CD4-positive, alpha-beta T cell (primary cell): ENCODE results near the gene PARL. TPM values are rescaled to one million over a fixed set of nuclear protein-coding genes. Genes with fewer than 3 reads are reported as not detected.

ENCODE experiments used
- ATAC-seq: fragments of 200-7000 bp; cut with Tn5 transposase; one replicate; pipeline ENCODE4 v1.10.0; 2022; ENCODE audit warnings: mild to moderate bottlenecking; ENCODE audit not compliant: poor library complexity
- CTCF ChIA-PET: fragments of 350-600 bp; sonication (Branson Sonifier 250); formaldehyde crosslinking; loops from one replicate; lab custom pipeline; 2021; ENCODE audit warnings: antibody characterized with exemption, inconsistent platforms; lab: Charles Lee
- POLR2A ChIA-PET: fragments of 350-600 bp; sonication (Branson Sonifier 250); formaldehyde crosslinking; loops from one replicate; lab custom pipeline; 2021; ENCODE audit warnings: antibody characterized with exemption, inconsistent platforms; lab: Charles Lee
- DNase-seq, 14 experiments: peaks; one replicate each; pipeline ENCODE4 v3.0.0-alpha.2; 2013 to 2020; ENCODE audit warnings: mixed read lengths in 2 of 14
- H3K27ac ChIP-seq, 2 donors: one replicate each; pipeline versions ENCODE4 v1.5.1 to v1.7.0; 2013; ENCODE audit warnings: low read length in 2 of 2, low read depth in 1 of 2, mild to moderate bottlenecking in 1 of 2
- H3K27me3 ChIP-seq, 2 experiments: 1 replicate in 1 of 2; 2 replicates in 1 of 2; pipeline versions ENCODE4 v1.6.1 to v1.7.0; 2013; ENCODE audit warnings: low read length in 2 of 2, control low read depth in 1 of 2, mild to moderate bottlenecking in 1 of 2, moderate library complexity in 1 of 2; ENCODE audit not compliant: insufficient read depth in 2 of 2, control insufficient read depth in 1 of 2
- H3K36me3 ChIP-seq: one replicate; pipeline ENCODE4 v1.6.1; 2013; ENCODE audit warnings: low read length, control low read depth; ENCODE audit not compliant: insufficient read depth
- H3K4me1 ChIP-seq: one replicate; pipeline ENCODE4 v1.6.1; 2013; ENCODE audit warnings: low read length, control low read depth; ENCODE audit not compliant: insufficient read depth
- H3K4me3 ChIP-seq: one replicate; pipeline ENCODE4 v1.5.1; 2013; ENCODE audit warnings: mild to moderate bottlenecking, low read length, moderate library complexity
- H3K9me3 ChIP-seq, 2 experiments: 1 replicate in 1 of 2; 2 replicates in 1 of 2; pipeline versions ENCODE4 v1.6.1 to v1.7.0; 2013; ENCODE audit warnings: low read length in 2 of 2, mild to moderate bottlenecking in 2 of 2, control low read depth in 1 of 2, moderate library complexity in 1 of 2; ENCODE audit not compliant: control insufficient read depth in 1 of 2, insufficient read depth in 1 of 2
- H3K27ac Mint-ChIP-seq: one replicate; pipeline ENCODE4 v1.8.0; 2020; ENCODE audit warnings: mixed read lengths
- H3K27me3 Mint-ChIP-seq: one replicate; pipeline ENCODE4 v1.8.0; 2021; ENCODE audit warnings: mixed read lengths
- H3K36me3 Mint-ChIP-seq: one replicate; pipeline ENCODE4 v1.8.0; 2021; ENCODE audit warnings: low read depth, mixed read lengths
- H3K4me1 Mint-ChIP-seq: one replicate; pipeline ENCODE4 v1.8.0; 2021; ENCODE audit warnings: low read depth, mixed read lengths
- H3K4me3 Mint-ChIP-seq: one replicate; pipeline ENCODE4 v1.8.0; 2020; ENCODE audit warnings: mild to moderate bottlenecking, mixed read lengths
- H3K9me3 Mint-ChIP-seq: one replicate; pipeline ENCODE4 v1.8.0; 2020; ENCODE audit warnings: mixed read lengths
- intact Hi-C, 2 experiments: fragments of 100-400 bp; cut with DNase I in 1 of 2; cut with micrococcal nuclease in 1 of 2; formaldehyde crosslinking; loops; one replicate each; pipeline versions ENCODE4 v1.15.1 to v1.9.0; 2023 to 2025; cut with DNase I, micrococcal nuclease
- total RNA-seq, 174 experiments: library from RNA in 2 of 174; stranded (reverse) in 2 of 174; gene quantifications; one replicate each; pipeline ENCODE4 v1.2.3 and lab custom pipeline; 2021 to 2026
- TF ChIP-seq, protein P1 (sequence below): fragments of 200-600 bp; IDR thresholded peaks from one replicate; pipeline ENCODE4 v1.8.0; 2022; ENCODE audit warnings: antibody characterized with exemption, mild to moderate bottlenecking

Gene PARL
- total RNA-seq, 2 experiments from 2014 or later: 36.9 to 40.0 TPM

GRCh38 chr3:183802989-183803388, 81.7 kb downstream of the PARL start:
- intact Hi-C loops: no loop called here
- TF ChIP-seq, protein P1, sequence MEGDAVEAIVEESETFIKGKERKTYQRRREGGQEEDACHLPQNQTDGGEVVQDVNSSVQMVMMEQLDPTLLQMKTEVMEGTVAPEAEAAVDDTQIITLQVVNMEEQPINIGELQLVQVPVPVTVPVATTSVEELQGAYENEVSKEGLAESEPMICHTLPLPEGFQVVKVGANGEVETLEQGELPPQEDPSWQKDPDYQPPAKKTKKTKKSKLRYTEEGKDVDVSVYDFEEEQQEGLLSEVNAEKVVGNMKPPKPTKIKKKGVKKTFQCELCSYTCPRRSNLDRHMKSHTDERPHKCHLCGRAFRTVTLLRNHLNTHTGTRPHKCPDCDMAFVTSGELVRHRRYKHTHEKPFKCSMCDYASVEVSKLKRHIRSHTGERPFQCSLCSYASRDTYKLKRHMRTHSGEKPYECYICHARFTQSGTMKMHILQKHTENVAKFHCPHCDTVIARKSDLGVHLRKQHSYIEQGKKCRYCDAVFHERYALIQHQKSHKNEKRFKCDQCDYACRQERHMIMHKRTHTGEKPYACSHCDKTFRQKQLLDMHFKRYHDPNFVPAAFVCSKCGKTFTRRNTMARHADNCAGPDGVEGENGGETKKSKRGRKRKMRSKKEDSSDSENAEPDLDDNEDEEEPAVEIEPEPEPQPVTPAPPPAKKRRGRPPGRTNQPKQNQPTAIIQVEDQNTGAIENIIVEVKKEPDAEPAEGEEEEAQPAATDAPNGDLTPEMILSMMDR: no peak

GRCh38 chr3:183801601-183802000, 83.1 kb downstream of the PARL start:
- intact Hi-C loops: no loop called here
- ATAC-seq (no peak), DNase-seq (no peak)
- Histone ChIP-seq H3K36me3 (peaks cover 69% of the 10 kb centered on the region), H3K4me1 (no peaks in the 10 kb centered on the region), H3K4me3 (no peak overlapping the region), H3K27ac (no peak overlapping the region), H3K27me3 (no peaks in the 10 kb centered on the region), H3K9me3 (no peaks in the 10 kb centered on the region)
- POLR2A ChIA-PET: no interaction called here
- Mint-ChIP-seq H3K27ac (no peak overlapping the region), H3K36me3 (peaks cover 80% of the 10 kb centered on the region), H3K9me3 (no peaks in the 10 kb centered on the region), H3K4me3 (no peak overlapping the region), H3K27me3 (no peaks in the 10 kb centered on the region), H3K4me1 (no peaks in the 10 kb centered on the region)
- CTCF ChIA-PET: no interaction called here
- TF ChIP-seq, protein P1: no peak

More at GRCh38 chr3:183802989-183803388, 81.7 kb downstream of the PARL start:
- DNase-seq (no peak), ATAC-seq (no peak)
- H3K36me3 Mint-ChIP-seq: peaks cover 83% of the 10 kb centered on the region
- no peak overlapping the region for H3K27ac Mint-ChIP-seq
- peaks cover 78% of the 10 kb centered on the region for H3K36me3 ChIP-seq
- POLR2A ChIA-PET: no interaction called here
- H3K9me3 ChIP-seq: no peaks in the 10 kb centered on the region
- H3K4me1 ChIP-seq: no peaks in the 10 kb centered on the region
- no peaks in the 10 kb centered on the region for H3K4me1 Mint-ChIP-seq
- no peaks in the 10 kb centered on the region for H3K27me3 ChIP-seq
- no peak overlapping the region for H3K4me3 Mint-ChIP-seq
- no peak overlapping the region for H3K4me3 ChIP-seq
- H3K27me3 Mint-ChIP-seq: no peaks in the 10 kb centered on the region
- CTCF ChIA-PET: no interaction called here
- no peak overlapping the region for H3K27ac ChIP-seq
- no peaks in the 10 kb centered on the region for H3K9me3 Mint-ChIP-seq

- ATAC-seq (no peak), DNase-seq (no peak)
- no peaks in the 10 kb centered on the region for H3K9me3 Mint-ChIP-seq
- H3K4me1 ChIP-seq: no peaks in the 10 kb centered on the region
- peaks cover 78% of the 10 kb centered on the region for H3K36me3 Mint-ChIP-seq
- no peaks in the 10 kb centered on the region for H3K4me1 Mint-ChIP-seq
- ChIA-PET CTCF (no interaction called here), POLR2A (no interaction called here)
- no peaks in the 10 kb centered on the region for H3K27me3 Mint-ChIP-seq
- H3K27ac ChIP-seq: no peak overlapping the region
- H3K27ac Mint-ChIP-seq: no peak overlapping the region
- H3K4me3 ChIP-seq: no peak overlapping the region
- TF ChIP-seq, protein P1: no peak
- H3K36me3 ChIP-seq: peaks cover 66% of the 10 kb centered on the region
- H3K4me3 Mint-ChIP-seq: no peak overlapping the region
- intact Hi-C loops: no loop called here
- no peaks in the 10 kb centered on the region for H3K9me3 ChIP-seq
- H3K27me3 ChIP-seq: no peaks in the 10 kb centered on the region
Measured at GRCh38 chr3:183800243-183800863, 84.3 kb downstream of the PARL start.
